GM18498 (cell line): ENCODE data around the gene PLVAP.

Source experiments
- ATAC-seq: cut with Tn5 transposase; IDR thresholded peaks from one replicate; pipeline ENCODE4 v1.9.1; 2021; ENCODE audit warnings: mild to moderate bottlenecking, moderate library complexity; ENCODE audit not compliant: unreplicated experiment

The PLVAP gene

GRCh38 chr19:17304386-17305215 lies 72.5 kb downstream of the PLVAP start:
- no peak for ATAC-seq

- no peak for ATAC-seq
Observed at GRCh38 chr19:17303940-17304267, 73.2 kb downstream of the PLVAP start.

GRCh38 chr19:17303167-17303939 lies 73.8 kb downstream of the PLVAP start, which contains the start of gene ABHD8:
Gene ABHD8 (minus strand): TSS chr19:17303425. CDS start chr19:17301616, 1,809 bp downstream.
- ATAC-seq = peak; percentile 65

GRCh38 chr19:17302391-17303166 lies 74.6 kb downstream of the PLVAP start:
- no peak for ATAC-seq
